Endothelial cell (in vitro differentiated cells): ENCODE data around the gene SDHC. TPM values are rescaled to one million over a fixed set of nuclear protein-coding genes. Genes with fewer than 3 reads are reported as not detected.
A peak's percentile ranks its signal among the peaks of the same experiment; 100 is the strongest.
"Not testable (repeated sequence)": the region's sequence is repeated elsewhere in the genome, so short reads cannot be mapped to it uniquely, and the experiment has no call there.

ENCODE experiments used
- DNase-seq: peaks from one replicate; pipeline ENCODE4 v3.0.0; 2021; ENCODE audit warnings: low spot score
- H3K27ac Mint-ChIP-seq: one replicate; pipeline ENCODE4 v1.8.0; 2021; ENCODE audit warnings: mixed read lengths, inconsistent platforms; ENCODE audit not compliant: unreplicated experiment
- H3K27me3 Mint-ChIP-seq: one replicate; pipeline ENCODE4 v1.8.0; 2021; ENCODE audit warnings: mild to moderate bottlenecking, moderate library complexity, mixed read lengths, inconsistent platforms; ENCODE audit not compliant: unreplicated experiment
- H3K36me3 Mint-ChIP-seq: one replicate; pipeline ENCODE4 v1.8.0; 2021; ENCODE audit warnings: mild to moderate bottlenecking, low read depth, mixed read lengths, inconsistent platforms; ENCODE audit not compliant: unreplicated experiment
- H3K4me1 Mint-ChIP-seq: one replicate; pipeline ENCODE4 v1.8.0; 2021; ENCODE audit warnings: mild to moderate bottlenecking, mixed read lengths, inconsistent platforms; ENCODE audit not compliant: unreplicated experiment
- H3K4me3 Mint-ChIP-seq: one replicate; pipeline ENCODE4 v1.8.0; 2021; ENCODE audit warnings: mild to moderate bottlenecking, mixed read lengths, inconsistent platforms; ENCODE audit not compliant: unreplicated experiment
- H3K9me3 Mint-ChIP-seq: one replicate; pipeline ENCODE4 v1.8.0; 2021; ENCODE audit warnings: mixed read lengths, inconsistent platforms; ENCODE audit not compliant: unreplicated experiment
- total RNA-seq: library from RNA; stranded (reverse); fragmentation: NEBNext Ultra II Directional; extraction: Animal tissue kit (Norgen Biotek cat#: 25700); gene quantifications from one replicate; pipeline ENCODE4 v1.2.1, GENCODE V29; 2021; ENCODE audit not compliant: unreplicated experiment
- TF ChIP-seq, protein P1 (sequence below): fragments of 200-600 bp; sonication (generic); IDR thresholded peaks from one replicate; pipeline ENCODE4 v1.5.0; 2021; ENCODE audit warnings: antibody characterized with exemption; ENCODE audit not compliant: unreplicated experiment

Gene SDHC
- total RNA-seq, 1 donor from 2014 or later, result 180 TPM

GRCh38 chr1:161307892-161308638 is 6.1 kb upstream of the SDHC start:
- H3K4me3 Mint-ChIP-seq, result no peak overlapping the region
- no peaks in the 10 kb centered on the region for H3K9me3 Mint-ChIP-seq
- H3K27me3 Mint-ChIP-seq, result peaks cover 10% of the 10 kb centered on the region
- peak overlapping the region; percentile 62 for H3K27ac Mint-ChIP-seq
- peaks cover 19% of the 10 kb centered on the region for H3K4me1 Mint-ChIP-seq
- DNase-seq, result no peak
- TF ChIP-seq, protein P1, sequence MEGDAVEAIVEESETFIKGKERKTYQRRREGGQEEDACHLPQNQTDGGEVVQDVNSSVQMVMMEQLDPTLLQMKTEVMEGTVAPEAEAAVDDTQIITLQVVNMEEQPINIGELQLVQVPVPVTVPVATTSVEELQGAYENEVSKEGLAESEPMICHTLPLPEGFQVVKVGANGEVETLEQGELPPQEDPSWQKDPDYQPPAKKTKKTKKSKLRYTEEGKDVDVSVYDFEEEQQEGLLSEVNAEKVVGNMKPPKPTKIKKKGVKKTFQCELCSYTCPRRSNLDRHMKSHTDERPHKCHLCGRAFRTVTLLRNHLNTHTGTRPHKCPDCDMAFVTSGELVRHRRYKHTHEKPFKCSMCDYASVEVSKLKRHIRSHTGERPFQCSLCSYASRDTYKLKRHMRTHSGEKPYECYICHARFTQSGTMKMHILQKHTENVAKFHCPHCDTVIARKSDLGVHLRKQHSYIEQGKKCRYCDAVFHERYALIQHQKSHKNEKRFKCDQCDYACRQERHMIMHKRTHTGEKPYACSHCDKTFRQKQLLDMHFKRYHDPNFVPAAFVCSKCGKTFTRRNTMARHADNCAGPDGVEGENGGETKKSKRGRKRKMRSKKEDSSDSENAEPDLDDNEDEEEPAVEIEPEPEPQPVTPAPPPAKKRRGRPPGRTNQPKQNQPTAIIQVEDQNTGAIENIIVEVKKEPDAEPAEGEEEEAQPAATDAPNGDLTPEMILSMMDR, result no peak
- H3K36me3 Mint-ChIP-seq, result no peaks in the 10 kb centered on the region

DNA sequence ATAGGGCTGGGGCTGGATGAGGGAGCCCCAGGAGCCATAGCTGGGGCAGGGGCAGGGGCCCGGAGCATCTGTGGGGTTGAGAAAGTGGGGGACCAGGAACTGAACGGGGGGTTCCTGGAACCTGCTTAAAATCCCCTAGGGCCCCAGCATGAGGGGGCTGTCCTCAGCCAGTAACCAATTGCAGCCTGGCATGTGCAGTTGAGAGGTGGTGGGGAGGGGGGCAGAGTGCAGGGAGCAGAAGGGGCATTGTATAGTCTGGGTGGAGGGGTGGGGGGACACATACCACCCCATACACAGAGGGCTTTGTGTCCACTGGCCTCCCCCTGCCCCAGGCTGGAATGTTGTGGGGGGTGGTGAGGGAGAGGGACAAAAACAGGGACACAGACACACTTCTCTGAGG is 4.3 kb upstream of the SDHC start, which contains the start of gene MPZ:
MPZ (minus strand) TSS at position 101 of the 400 bp plus-strand sequence; CDS start at position 38, 63 bp downstream.
- TF ChIP-seq, protein P1, result no peak
- H3K4me3 Mint-ChIP-seq, result no peak within 1 kb of the TSS
- no peaks in the 10 kb centered on the region for H3K9me3 Mint-ChIP-seq
- peaks cover 8% of the 10 kb centered on the region for H3K27me3 Mint-ChIP-seq
- H3K4me1 Mint-ChIP-seq, result peaks cover 14% of the 10 kb centered on the region
- no peak within 1 kb of the TSS for H3K27ac Mint-ChIP-seq
- no peaks in the 10 kb centered on the region for H3K36me3 Mint-ChIP-seq
- no peak for DNase-seq

GRCh38 chr1:161311595-161312181 is 2.5 kb upstream of the SDHC start:
- H3K4me3 Mint-ChIP-seq, result no peak overlapping the region
- H3K4me1 Mint-ChIP-seq, result peaks cover 17% of the 10 kb centered on the region
- TF ChIP-seq, protein P1, result no peak
- no peak overlapping the region for H3K27ac Mint-ChIP-seq
- no peaks in the 10 kb centered on the region for H3K36me3 Mint-ChIP-seq
- DNase-seq, result no peak
- no peaks in the 10 kb centered on the region for H3K9me3 Mint-ChIP-seq
- H3K27me3 Mint-ChIP-seq, result peaks cover 3% of the 10 kb centered on the region

DNA sequence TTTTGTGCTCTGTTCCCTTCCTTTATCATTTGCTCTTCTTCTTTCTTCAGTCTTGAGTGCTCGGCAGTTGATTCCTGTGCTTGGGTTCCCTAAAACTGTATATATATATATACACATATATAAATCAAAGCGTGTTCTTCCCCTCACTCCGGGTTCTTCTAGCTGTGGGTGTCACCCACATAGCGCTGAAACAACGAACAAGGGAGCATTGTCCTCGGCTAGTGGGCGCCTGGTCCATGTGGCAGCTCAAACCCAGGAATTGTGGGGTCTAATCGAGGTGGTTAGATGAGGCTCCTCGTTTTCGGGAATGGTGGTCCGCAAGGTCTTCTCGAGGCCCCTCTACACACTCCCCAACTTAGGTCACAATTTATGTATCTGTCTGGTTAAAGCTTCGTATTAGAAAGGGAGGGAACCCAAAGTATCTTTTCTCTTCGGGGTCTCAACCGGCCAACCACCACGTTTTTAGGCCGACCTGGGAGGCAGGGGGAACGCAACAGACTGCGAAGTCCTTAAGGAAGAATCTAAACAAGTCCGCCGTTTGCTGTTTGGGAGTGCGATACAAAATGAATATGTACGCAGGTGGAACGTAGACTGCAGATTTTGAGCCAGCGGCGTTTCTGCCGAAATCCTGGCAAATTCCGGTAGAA is 504 bp upstream of the SDHC start:
- H3K27ac Mint-ChIP-seq, result peak overlapping the region; percentile 98
- TF ChIP-seq, protein P1, result no peak
- H3K4me3 Mint-ChIP-seq, result peak overlapping the region; percentile 99
- no peaks in the 10 kb centered on the region for H3K9me3 Mint-ChIP-seq
- H3K27me3 Mint-ChIP-seq, result peaks cover 1% of the 10 kb centered on the region
- H3K4me1 Mint-ChIP-seq, result peaks cover 14% of the 10 kb centered on the region
- H3K36me3 Mint-ChIP-seq, result no peaks in the 10 kb centered on the region
- no peak for DNase-seq

DNA sequence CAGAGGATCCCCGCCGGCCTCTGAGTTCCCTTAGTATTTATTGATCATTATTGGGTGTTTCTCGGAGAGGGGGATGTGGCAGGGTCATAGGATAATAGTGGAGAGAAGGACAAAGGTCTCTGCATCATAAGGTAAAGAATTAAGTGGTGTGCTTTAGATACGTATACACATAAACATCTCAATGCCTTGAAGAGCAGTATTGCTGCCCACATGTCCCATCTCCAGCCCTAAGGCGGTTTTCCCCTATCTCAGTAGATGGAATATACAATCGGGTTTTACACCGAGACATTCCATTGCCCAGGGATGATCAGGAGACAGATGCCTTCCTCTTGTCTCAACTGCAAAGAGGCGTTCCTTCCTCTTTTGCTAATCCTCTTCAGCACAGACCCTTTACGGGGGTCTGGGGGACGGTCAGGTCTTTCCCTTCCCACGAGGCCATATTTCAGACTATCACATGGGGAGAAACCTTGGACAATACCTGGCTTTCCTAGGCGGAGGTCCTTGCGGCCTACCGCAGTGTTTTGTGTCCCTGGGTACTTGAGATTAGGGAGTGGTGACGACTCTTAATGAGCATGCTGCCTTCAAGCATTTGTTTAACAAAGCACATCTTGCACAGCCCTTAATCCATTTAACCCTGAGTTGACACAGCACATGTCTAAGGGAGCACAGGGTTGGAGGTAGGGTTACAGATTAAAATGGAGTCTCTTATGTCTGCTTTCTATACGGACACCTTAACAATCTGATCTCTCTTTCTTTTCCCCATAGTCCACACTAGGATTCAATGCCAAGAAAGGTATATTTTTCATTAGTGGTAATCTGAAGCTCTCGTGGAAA is 1.9 kb downstream of the SDHC start:
- H3K4me1 Mint-ChIP-seq, result peaks cover 14% of the 10 kb centered on the region
- DNase-seq, H3K9me3 Mint-ChIP-seq: not testable (repeated sequence)

More for the DNA sequence above, 1.9 kb downstream of the SDHC start:
- not testable (repeated sequence) for H3K27ac Mint-ChIP-seq, H3K27me3 Mint-ChIP-seq, H3K36me3 Mint-ChIP-seq, H3K4me3 Mint-ChIP-seq
